HepG2 (cell line): ENCODE results near the gene EMP2. TPM values are rescaled to one million over a fixed set of nuclear protein-coding genes. Genes with fewer than 3 reads are reported as not detected.

ENCODE experiments used
- ATAC-seq: fragments of 200-7000 bp; cut with Tn5 transposase; 3 replicates; pipeline ENCODE4 v1.9.1; 2020; ENCODE audit warnings: mild to moderate bottlenecking, moderate library complexity
- BruUV-seq: library from RNA; stranded (reverse); fragments of 400-500 nt; replicated peaks from 2 replicates; lab custom pipeline; 2021; lab: Mats Ljungman, UMichigan
- CTCF ChIA-PET: fragments of 300-600 bp; formaldehyde crosslinking; extraction: SDS; loops from one replicate; lab custom pipeline; 2021; ENCODE audit warnings: low total read pairs, inconsistent platforms, low intra/inter-chr PET ratio; lab: Yijun Ruan, JAX
- POLR2A ChIA-PET: fragments of 350-600 bp; sonication (Branson Sonifier 250); formaldehyde crosslinking; loops from one replicate; lab custom pipeline; 2020; ENCODE audit warnings: antibody characterized with exemption, inconsistent platforms; lab: Yijun Ruan, JAX
- DNase-seq: peaks from one replicate; pipeline ENCODE4 v3.0.0-alpha.2; 2015; ENCODE audit warnings: low spot score
- FAIRE-seq: peaks from 3 replicates; lab custom pipeline; 2011; peaks lifted over from hg19 to GRCh38; lab: Jason Lieb, UNC
- H2AFZ ChIP-seq: one replicate; pipeline ENCODE4 v1.6.1; 2011; ENCODE audit warnings: low read length, inconsistent platforms
- H3K27ac ChIP-seq: fragments of 300-600 bp; 3 replicates; pipeline ENCODE4 v1.8.0; 2011; ENCODE audit warnings: mixed run types, mild to moderate bottlenecking, mixed read lengths, low read length, inconsistent platforms; ENCODE audit not compliant: insufficient read depth; ENCODE audit errors: extremely low read length
- H3K27me3 ChIP-seq, 2 experiments: fragments of 200-600 bp in 1 of 2; 2 replicates in 1 of 2; 3 replicates in 1 of 2; pipeline versions ENCODE4 v1.6.0 to v1.8.0; 2011; ENCODE audit warnings: low read length in 2 of 2, mild to moderate bottlenecking in 2 of 2, moderate library complexity in 2 of 2, inconsistent platforms in 1 of 2; ENCODE audit not compliant: insufficient read depth in 2 of 2, control insufficient read depth in 1 of 2
- H3K36me3 ChIP-seq, 2 experiments: fragments of 200-600 bp in 1 of 2; replicated peaks in 1 of 2; 2 replicates in 1 of 2; 3 replicates in 1 of 2; pipeline versions ENCODE4 v1.5.1 to v1.8.0; 2011; ENCODE audit warnings: low read length in 2 of 2, inconsistent platforms in 1 of 2; ENCODE audit not compliant: insufficient read depth in 2 of 2, control insufficient read depth in 1 of 2
- H3K4me1 ChIP-seq: 2 replicates; pipeline ENCODE4 v1.5.1; 2012; ENCODE audit warnings: low read length, inconsistent platforms; ENCODE audit not compliant: insufficient read depth
- H3K4me2 ChIP-seq: 2 replicates; pipeline ENCODE4 v1.6.0; 2011; ENCODE audit warnings: low read depth, low read length, inconsistent platforms
- H3K4me3 ChIP-seq, 3 experiments: fragments of 200-600 bp in 1 of 3; sonication (generic), shearing (Covaris generic) in 1 of 3; replicated peaks in 1 of 3; 2 replicates each; pipeline ENCODE4 v1.5.1; 2011 to 2016; ENCODE audit warnings: low read length in 3 of 3, inconsistent platforms in 2 of 3, low read depth in 2 of 3, mild to moderate bottlenecking in 2 of 3, control low read depth in 1 of 3, mixed read lengths in 1 of 3; ENCODE audit not compliant: insufficient read depth in 1 of 3
- H3K79me2 ChIP-seq: one replicate; pipeline ENCODE4 v1.6.1; 2011; ENCODE audit warnings: low read length, inconsistent platforms; ENCODE audit not compliant: insufficient read depth
- H3K9ac ChIP-seq: 2 replicates; pipeline ENCODE4 v1.6.0; 2011; ENCODE audit warnings: mild to moderate bottlenecking, low read depth, low read length, inconsistent platforms; ENCODE audit not compliant: insufficient read depth
- H3K9me3 ChIP-seq: 2 replicates; pipeline ENCODE4 v1.5.1; 2012; ENCODE audit warnings: mild to moderate bottlenecking, low read length
- H4K20me1 ChIP-seq: 2 replicates; pipeline ENCODE4 v1.6.0; 2011; ENCODE audit warnings: inconsistent platforms, mild to moderate bottlenecking, low read length, moderate library complexity; ENCODE audit not compliant: insufficient read depth
- MTERF4 ChIP-seq: sonication (generic); formaldehyde crosslinking; IDR thresholded peaks from 2 replicates; pipeline ENCODE4 v1.8.0; 2023; ENCODE audit warnings: mild to moderate bottlenecking, missing genetic modification reagents
- MYC ChIP-seq: sonication (generic); formaldehyde crosslinking; IDR thresholded peaks from 2 replicates; pipeline ENCODE4 v1.9.0; 2021; ENCODE audit warnings: missing genetic modification reagents, borderline replicate concordance
- REL ChIP-seq: sonication (generic); formaldehyde crosslinking; conservative IDR thresholded peaks from 2 replicates; pipeline ENCODE4 v1.8.0; 2022; ENCODE audit warnings: mild to moderate bottlenecking, missing genetic modification reagents, moderate library complexity
- SIX4 ChIP-seq: sonication (generic); formaldehyde crosslinking; IDR thresholded peaks from 2 replicates; pipeline ENCODE4 v1.4.0; 2020; ENCODE audit warnings: missing genetic modification reagents
- ZFX ChIP-seq: sonication (generic); formaldehyde crosslinking; IDR thresholded peaks from 2 replicates; pipeline ENCODE4 v1.4.0; 2020; ENCODE audit warnings: mild to moderate bottlenecking, low read depth, missing genetic modification reagents, moderate library complexity
- ZNF687 ChIP-seq: sonication (generic); formaldehyde crosslinking; IDR thresholded peaks from 2 replicates; pipeline ENCODE4 v1.5.1; 2020; ENCODE audit warnings: mild to moderate bottlenecking, missing genetic modification reagents, moderate library complexity
- ZNF772 ChIP-seq: sonication (generic); formaldehyde crosslinking; IDR thresholded peaks from 2 replicates; pipeline ENCODE4 v1.5.0; 2020; ENCODE audit warnings: mild to moderate bottlenecking, missing genetic modification reagents
- WGBS: methylation state at CpG from one replicate; pipeline ENCODE4 v1.1.6; 2017; ENCODE audit warnings: low lambda C conversion rate; 5-methylcytosine and 5-hydroxymethylcytosine counted together
- in situ Hi-C: cut with HindIII; loops from 2 replicates; pipeline ENCODE4 v1.10.0; 2017; ENCODE audit warnings: low pct_unique_long_range_greater_than_20kb; ENCODE audit not compliant: extremely low pct_ligation_motif_present
- intact Hi-C: fragments of 100-400 bp; cut with micrococcal nuclease; formaldehyde crosslinking; loops from one replicate; pipeline ENCODE4 v1.10.0; 2022; ENCODE audit not compliant: unreplicated experiment
- polyA plus RNA-seq, 8 experiments: library from polyadenylated mRNA; depleted of rRNA in 3 of 8; stranded (reverse) in 7 of 8; unstranded in 1 of 8; fragments of >200 nt; fragmentation: Illumina TruSeq in 4 of 8; extraction: Trizol in 4 of 8; gene quantifications; 2 replicates each; pipeline versions ENCODE4 v1.2.1 to v1.2.3, GENCODE V29; 2011 to 2016; ENCODE audit warnings: low read depth in 4 of 8, missing spikeins in 1 of 8, mixed read lengths in 1 of 8; ENCODE audit not compliant: insufficient read depth in 1 of 8
- total RNA-seq, 5 experiments: library from RNA; depleted of rRNA; stranded (reverse); fragments of >200 nt; fragmentation: Illumina TruSeq; extraction: Trizol; gene quantifications; 2 replicates each; pipeline ENCODE4 v1.2.3, GENCODE V29; 2016; ENCODE audit warnings: low read depth in 1 of 5

The EMP2 gene
- total and polyA plus RNA-seq, 2 of the 13 experiments (the other 11 are each of a cell fraction or from before 2014, with no cell fraction given) = 24.6 to 91.2 TPM

- FAIRE-seq (no peak), ATAC-seq (no peak), DNase-seq (no peak)
- intact Hi-C loops = loop anchor here (2.0 kb wide), 1 partner anchor 77 kb away; no protein-coding TSS in a partner anchor
- in situ Hi-C loops = no loop called here
- Histone ChIP-seq H3K4me2 (peak overlapping the region; percentile 77), H3K27ac (no peak overlapping the region), H2AFZ (no peak overlapping the region), H4K20me1 (peaks cover 42% of the 10 kb centered on the region; the same call in 1 of the 2 replicates), H3K79me2 (peaks cover 58% of the 10 kb centered on the region), H3K9me3 (no peaks in the 10 kb centered on the region), H3K9ac (no peak overlapping the region), H3K4me3 (peak overlapping the region in 1 of 3 experiments; percentile 26; a peak in 1 of 6 replicates), H3K36me3 (no peaks in the 10 kb centered on the region; a peak in 1 of 5 replicates), H3K4me1 (peaks cover 53% of the 10 kb centered on the region), H3K27me3 (peaks cover 0 to 3% of the 10 kb centered on the region in 2 experiments; a peak in 1 of 5 replicates)
- POLR2A ChIA-PET = interaction anchor here (1.5 kb wide), 1 partner anchor 10 kb away, joined by 3 read pairs; no protein-coding TSS in a partner anchor
- BruUV-seq = no TSS peak
- 81% methylated on average over 17 of the region's 17 CpGs for WGBS
- TF ChIP-seq ZNF772 (CRISPR knock-in tag) (no peak), SIX4 (CRISPR knock-in tag) (peak; percentile 48; the same call in 1 of the 2 replicates), ZFX (CRISPR knock-in tag) (peak; percentile 34; the same call in 1 of the 2 replicates), REL (CRISPR knock-in tag) (no peak), MTERF4 (CRISPR knock-in tag) (0 out of 2 replicates have a peak, but pooled peaks have one; percentile 43), MYC (CRISPR knock-in tag) (0 out of 2 replicates have a peak, but pooled peaks have one; percentile 15), ZNF687 (CRISPR knock-in tag) (0 out of 2 replicates have a peak, but pooled peaks have one; percentile 5)
- CTCF ChIA-PET = no interaction called here
Measured at GRCh38 chr16:10577305-10578202, 2.8 kb downstream of the EMP2 start.
